IMR-90 (cell line): ENCODE results near the gene NDUFS2. TPM values are rescaled to one million over a fixed set of nuclear protein-coding genes. Genes with fewer than 3 reads are reported as not detected.

Experiments
- ATAC-seq: fragments of 200-7000 bp; cut with Tn5 transposase; 2 replicates; pipeline ENCODE4 v1.9.1; 2020; ENCODE audit warnings: low read depth, mild to moderate bottlenecking, moderate library complexity
- BruUV-seq: library from RNA; stranded (reverse); fragments of 400-500 nt; replicated peaks from 2 replicates; lab custom pipeline; 2021; lab: Mats Ljungman, UMichigan
- CTCF ChIA-PET: fragments of 300-600 bp; formaldehyde crosslinking; extraction: SDS; loops from one replicate; lab custom pipeline; 2021; ENCODE audit warnings: antibody characterized with exemption; lab: Yijun Ruan, JAX
- POLR2A ChIA-PET: fragments of 300-600 bp; sonication (Branson Sonifier 250); formaldehyde crosslinking; loops from one replicate; lab custom pipeline; 2022; ENCODE audit warnings: antibody characterized with exemption; ENCODE audit not compliant: unreplicated experiment; lab: Charles Lee
- DNase-seq: peaks from one replicate; pipeline ENCODE4 v3.0.0; 2013
- H2AFZ ChIP-seq: replicated peaks from 2 replicates; pipeline ENCODE3; 2013; ENCODE audit warnings: low read length, mild to moderate bottlenecking; ENCODE audit not compliant: poor library complexity
- H2AK5ac ChIP-seq: 2 replicates; pipeline ENCODE4 v1.6.1; 2013; ENCODE audit warnings: low read depth, low read length, inconsistent platforms
- H2AK9ac ChIP-seq: replicated peaks from 2 replicates; pipeline ENCODE3; 2013; ENCODE audit warnings: mild to moderate bottlenecking, low read depth, low read length, moderate library complexity; ENCODE audit not compliant: poor library complexity
- H2BK120ac ChIP-seq: 2 replicates; pipeline ENCODE4 v1.6.1; 2013; ENCODE audit warnings: low read depth, low read length, inconsistent platforms
- H2BK15ac ChIP-seq: 3 replicates; pipeline ENCODE4 v1.6.1; 2013; ENCODE audit warnings: low read depth, low read length, inconsistent platforms
- H2BK20ac ChIP-seq: 2 replicates; pipeline ENCODE4 v1.6.1; 2013; ENCODE audit warnings: low read depth, mild to moderate bottlenecking, inconsistent platforms, low read length, moderate library complexity
- H2BK5ac ChIP-seq: 2 replicates; pipeline ENCODE4 v1.6.1; 2013; ENCODE audit warnings: mild to moderate bottlenecking, low read depth, low read length, inconsistent platforms; ENCODE audit not compliant: poor library complexity, severe bottlenecking
- H3K14ac ChIP-seq: replicated peaks from 2 replicates; pipeline ENCODE4 v1.6.1; 2013; ENCODE audit warnings: low read depth, low read length, inconsistent platforms
- H3K18ac ChIP-seq: 2 replicates; pipeline ENCODE4 v1.6.1; 2013; ENCODE audit warnings: low read depth, low read length, control low read depth
- H3K23ac ChIP-seq: 2 replicates; pipeline ENCODE4 v1.6.1; 2013; ENCODE audit warnings: low read depth, low read length, inconsistent platforms
- H3K27ac ChIP-seq: 2 replicates; pipeline ENCODE4 v1.5.1; 2013; ENCODE audit warnings: mild to moderate bottlenecking, control low read depth, low read length; ENCODE audit not compliant: insufficient read depth
- H3K27me3 ChIP-seq: 2 replicates; pipeline ENCODE4 v1.6.1; 2013; ENCODE audit warnings: low read length; ENCODE audit not compliant: control insufficient read depth, insufficient read depth
- H3K36me3 ChIP-seq: 2 replicates; pipeline ENCODE4 v1.6.1; 2013; ENCODE audit warnings: low read length, mixed read lengths; ENCODE audit not compliant: control insufficient read depth, insufficient read depth
- H3K4ac ChIP-seq: 2 replicates; pipeline ENCODE4 v1.6.1; 2013; ENCODE audit warnings: low read depth, low read length, inconsistent platforms
- H3K4me1 ChIP-seq: 2 replicates; pipeline ENCODE4 v1.6.1; 2013; ENCODE audit warnings: low read length, mixed read lengths; ENCODE audit not compliant: control insufficient read depth, insufficient read depth
- H3K4me2 ChIP-seq: 2 replicates; pipeline ENCODE4 v1.6.1; 2013; ENCODE audit warnings: low read depth, mild to moderate bottlenecking, control low read depth, low read length, moderate library complexity
- H3K4me3 ChIP-seq: 2 replicates; pipeline ENCODE4 v1.5.1; 2013; ENCODE audit warnings: low read depth, mild to moderate bottlenecking, control low read depth, low read length, moderate library complexity; ENCODE audit not compliant: insufficient read depth
- H3K56ac ChIP-seq: 2 replicates; pipeline ENCODE4 v1.6.1; 2013; ENCODE audit warnings: low read length, inconsistent platforms; ENCODE audit not compliant: insufficient read depth; ENCODE audit errors: extremely low read depth
- H3K79me1 ChIP-seq, 2 experiments: 2 replicates each; pipeline ENCODE4 v1.6.1; 2013; ENCODE audit warnings: low read length in 2 of 2, inconsistent platforms in 1 of 2, low read depth in 1 of 2
- H3K9ac ChIP-seq: 2 replicates; pipeline ENCODE4 v1.6.1; 2013; ENCODE audit warnings: low read depth, low read length, control low read depth
- H3K9me1 ChIP-seq: 2 replicates; pipeline ENCODE4 v1.6.1; 2013; ENCODE audit warnings: low read length, inconsistent platforms; ENCODE audit not compliant: insufficient read depth
- H3K9me3 ChIP-seq: 2 replicates; pipeline ENCODE4 v1.6.1; 2013; ENCODE audit warnings: low read length; ENCODE audit not compliant: control insufficient read depth, insufficient read depth
- H4K20me1 ChIP-seq: 2 replicates; pipeline ENCODE4 v1.6.1; 2013; ENCODE audit warnings: low read length, inconsistent platforms; ENCODE audit not compliant: insufficient read depth
- H4K5ac ChIP-seq: 2 replicates; pipeline ENCODE4 v1.6.1; 2013; ENCODE audit warnings: mild to moderate bottlenecking, low read depth, low read length, control low read depth
- H4K8ac ChIP-seq, 2 experiments: 2 replicates each; pipeline ENCODE4 v1.6.1; 2013; ENCODE audit warnings: low read depth in 2 of 2, low read length in 2 of 2, control low read depth in 1 of 2, inconsistent platforms in 1 of 2
- H4K91ac ChIP-seq: 2 replicates; pipeline ENCODE4 v1.6.1; 2013; ENCODE audit warnings: low read depth, low read length, inconsistent platforms; ENCODE audit not compliant: insufficient read depth
- BHLHE40 ChIP-seq: fragments of 150-350 bp; IDR thresholded peaks from 2 replicates; pipeline ENCODE4 v1.6.1; 2016; ENCODE audit warnings: mild to moderate bottlenecking, low read depth, low read length
- CEBPB ChIP-seq: IDR thresholded peaks from 2 replicates; pipeline ENCODE4 v1.6.1; 2012; ENCODE audit warnings: low read depth, low read length, improper control_type of control experiment
- CHD1 ChIP-seq: IDR thresholded peaks from 2 replicates; pipeline ENCODE4 v1.6.1; 2012; ENCODE audit warnings: low read depth, low read length, improper control_type of control experiment
- FOS ChIP-seq: fragments of 150-350 bp; IDR thresholded peaks from 2 replicates; pipeline ENCODE4 v1.6.1; 2016; ENCODE audit warnings: low read depth, low read length
- MXI1 ChIP-seq: IDR thresholded peaks from 2 replicates; pipeline ENCODE4 v1.6.1; 2012; ENCODE audit warnings: low read depth, mild to moderate bottlenecking, low read length, moderate library complexity, borderline replicate concordance
- POLR2A ChIP-seq: IDR thresholded peaks from 2 replicates; pipeline ENCODE4 v1.6.1; 2012; ENCODE audit warnings: mild to moderate bottlenecking, low read depth, low read length
- RCOR1 ChIP-seq: IDR thresholded peaks from 2 replicates; pipeline ENCODE4 v1.6.1; 2012; ENCODE audit warnings: mild to moderate bottlenecking, low read length, improper control_type of control experiment; ENCODE audit not compliant: insufficient replicate concordance
- RFX5 ChIP-seq: IDR thresholded peaks from 2 replicates; pipeline ENCODE4 v1.8.0; 2012; ENCODE audit warnings: low read depth, mild to moderate bottlenecking, low read length, moderate library complexity
- SMC3 ChIP-seq: fragments of 150-350 bp; IDR thresholded peaks from 2 replicates; pipeline ENCODE4 v1.6.1; 2016; ENCODE audit warnings: low read depth, mild to moderate bottlenecking, antibody characterized with exemption, low read length, moderate library complexity
- WGBS, 2 experiments: methylation state at CpG; one replicate each; pipeline versions ENCODE4 v1.1.5 to v1.1.7; 2013; ENCODE audit warnings: missing lambda C conversion rate in 2 of 2; ENCODE audit not compliant: insufficient read length in 1 of 2; ENCODE audit errors: extremely low coverage in 2 of 2; 5-methylcytosine and 5-hydroxymethylcytosine counted together
- dilution Hi-C: fragments of 300-500 bp; cut with HindIII; formaldehyde crosslinking; loops from one replicate; pipeline ENCODE4 v1.14.3; 2018; ENCODE audit warnings: low sequenced_read_pairs; ENCODE audit not compliant: unreplicated experiment
- in situ Hi-C: fragments of 300-500 bp; cut with MboI; formaldehyde crosslinking; loops from 3 replicates; pipeline ENCODE4 v1.14.3; 2019; ENCODE audit warnings: low sequenced_read_pairs, inconsistent platforms, mixed read lengths
- intact Hi-C: fragments of 100-400 bp; cut with micrococcal nuclease; formaldehyde crosslinking; loops from 2 replicates; pipeline ENCODE4 v1.10.0; 2022
- polyA plus RNA-seq, 3 experiments: library from polyadenylated mRNA; depleted of rRNA; stranded (reverse); fragments of >200 nt; gene quantifications; 2 replicates each; pipeline ENCODE4 v1.2.3, GENCODE V29; 2012; ENCODE audit warnings: low replicate concordance in 1 of 3
- total RNA-seq: library from RNA; depleted of rRNA; stranded (reverse); fragments of >200 nt; gene quantifications from 2 replicates; pipeline ENCODE4 v1.2.3, GENCODE V29; 2012
- TF ChIP-seq, protein P1 (sequence below): conservative IDR thresholded peaks from 2 replicates; pipeline ENCODE4 v1.5.1; 2012; ENCODE audit warnings: mild to moderate bottlenecking, low read depth, low read length, improper control_type of control experiment

NDUFS2 gene
- total and polyA plus RNA-seq, 2 of the 4 experiments (the other 2 are of a cell fraction): 85.5 to 101 TPM

DNA sequence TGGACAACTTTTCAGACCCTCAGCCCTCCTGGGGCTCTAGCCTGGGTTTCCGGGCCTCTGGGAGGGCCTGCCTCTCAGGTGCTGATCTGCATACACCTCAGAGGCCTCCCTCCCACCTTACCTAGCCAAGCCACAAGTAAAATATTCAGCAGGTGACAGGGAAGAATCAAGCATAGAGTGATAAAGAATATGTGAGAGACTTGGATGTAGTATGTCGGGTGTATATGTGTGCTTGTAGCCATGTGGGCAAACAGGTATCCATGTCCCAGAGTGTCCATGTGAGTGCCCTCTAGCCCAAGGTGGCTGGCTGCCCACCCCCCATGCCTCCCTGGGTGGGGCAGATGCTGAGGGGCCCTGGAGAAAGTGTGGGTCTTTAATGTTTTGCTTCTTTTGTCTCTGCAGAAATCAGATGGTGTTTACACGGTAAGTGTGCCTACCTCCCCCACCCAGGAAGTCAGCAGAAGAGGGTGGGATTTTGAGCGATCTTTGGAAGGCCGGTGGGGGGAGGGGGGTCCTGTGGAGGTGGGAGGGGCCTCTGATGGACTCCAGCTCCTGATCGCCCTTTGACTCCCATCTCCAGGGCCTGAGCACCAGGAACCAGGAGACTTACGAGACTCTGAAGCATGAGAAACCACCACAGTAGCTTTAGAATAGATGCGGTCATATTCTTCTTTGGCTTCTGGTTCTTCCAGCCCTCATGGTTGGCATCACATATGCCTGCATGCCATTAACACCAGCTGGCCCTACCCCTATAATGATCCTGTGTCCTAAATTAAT lies 16.3 kb downstream of the NDUFS2 start (continued):
- no peak for TF ChIP-seq RCOR1

DNA sequence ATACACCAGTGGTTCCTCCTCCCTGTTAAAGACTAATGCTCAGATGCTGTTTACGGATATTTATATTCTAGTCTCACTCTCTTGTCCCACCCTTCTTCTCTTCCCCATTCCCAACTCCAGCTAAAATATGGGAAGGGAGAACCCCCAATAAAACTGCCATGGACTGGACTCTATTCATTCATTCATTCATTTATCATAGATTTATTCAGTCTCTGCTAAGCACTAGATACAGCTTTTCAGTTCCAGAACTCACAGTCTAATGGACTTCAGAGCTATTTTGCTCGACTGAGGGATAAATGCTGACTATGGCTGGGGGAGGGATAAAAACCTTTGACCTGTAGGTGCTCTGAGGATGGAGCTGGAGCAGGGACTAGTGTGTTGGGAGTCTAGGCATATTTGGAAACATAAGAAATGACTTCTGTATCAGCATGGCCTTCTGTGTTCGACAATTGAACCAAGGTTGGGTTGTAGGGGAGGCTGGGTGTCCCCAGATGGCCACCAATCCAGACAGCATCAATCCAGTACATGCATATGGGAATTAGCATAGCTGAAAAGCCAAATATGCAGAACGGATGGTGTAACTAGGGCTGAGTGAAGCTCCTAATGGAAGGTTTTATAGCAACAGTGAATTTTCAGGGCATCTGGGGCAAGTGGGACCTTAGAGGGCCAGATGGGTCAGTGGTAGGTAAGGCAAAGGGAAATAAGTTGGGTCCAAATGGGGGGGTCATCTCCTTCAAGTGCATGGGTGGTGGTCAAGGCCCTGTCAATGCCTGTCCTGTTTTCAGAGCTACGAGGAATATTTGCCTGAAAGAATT lies 17.1 kb downstream of the NDUFS2 start:
- H3K9ac ChIP-seq: no peak overlapping the region
- POLR2A ChIA-PET: no interaction called here
- in situ Hi-C loops: loop anchor here (10.0 kb wide), 1 partner anchor 526 kb away; the partner anchor contains the start of gene DUSP12

More for the DNA sequence above, 17.1 kb downstream of the NDUFS2 start:
- H2BK5ac ChIP-seq: no peak overlapping the region
- no peak for ATAC-seq
- dilution Hi-C loops (no loop called here), intact Hi-C loops (no loop called here)
- 60% methylated on average over 2 of the region's 5 CpGs; no CpG with 5 or more reads in 1 of the 2 experiments for WGBS, 2 experiments
- H2AK5ac ChIP-seq: no peak overlapping the region
- H3K36me3 ChIP-seq: peaks cover 7% of the 10 kb centered on the region; the same call in 1 of the 2 replicates
- H3K79me1 ChIP-seq: no peaks in the 10 kb centered on the region
- TF ChIP-seq SMC3 (no peak), RFX5 (no peak), CHD1 (no peak), CEBPB (no peak), FOS (no peak), BHLHE40 (no peak), RCOR1 (no peak), POLR2A (no peak), MXI1 (no peak)
- TF ChIP-seq, protein P1, sequence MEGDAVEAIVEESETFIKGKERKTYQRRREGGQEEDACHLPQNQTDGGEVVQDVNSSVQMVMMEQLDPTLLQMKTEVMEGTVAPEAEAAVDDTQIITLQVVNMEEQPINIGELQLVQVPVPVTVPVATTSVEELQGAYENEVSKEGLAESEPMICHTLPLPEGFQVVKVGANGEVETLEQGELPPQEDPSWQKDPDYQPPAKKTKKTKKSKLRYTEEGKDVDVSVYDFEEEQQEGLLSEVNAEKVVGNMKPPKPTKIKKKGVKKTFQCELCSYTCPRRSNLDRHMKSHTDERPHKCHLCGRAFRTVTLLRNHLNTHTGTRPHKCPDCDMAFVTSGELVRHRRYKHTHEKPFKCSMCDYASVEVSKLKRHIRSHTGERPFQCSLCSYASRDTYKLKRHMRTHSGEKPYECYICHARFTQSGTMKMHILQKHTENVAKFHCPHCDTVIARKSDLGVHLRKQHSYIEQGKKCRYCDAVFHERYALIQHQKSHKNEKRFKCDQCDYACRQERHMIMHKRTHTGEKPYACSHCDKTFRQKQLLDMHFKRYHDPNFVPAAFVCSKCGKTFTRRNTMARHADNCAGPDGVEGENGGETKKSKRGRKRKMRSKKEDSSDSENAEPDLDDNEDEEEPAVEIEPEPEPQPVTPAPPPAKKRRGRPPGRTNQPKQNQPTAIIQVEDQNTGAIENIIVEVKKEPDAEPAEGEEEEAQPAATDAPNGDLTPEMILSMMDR: no peak
- no peaks in the 10 kb centered on the region for H4K20me1 ChIP-seq
- peaks cover 11% of the 10 kb centered on the region for H3K4me1 ChIP-seq
- no peak overlapping the region for H3K4me2 ChIP-seq
- no peak overlapping the region for H3K4me3 ChIP-seq
- H4K91ac ChIP-seq: no peak overlapping the region
- no peak overlapping the region for H2BK15ac ChIP-seq
- no peak overlapping the region for H3K23ac ChIP-seq
- no peak overlapping the region for H4K5ac ChIP-seq
- no peak overlapping the region for H4K8ac ChIP-seq
- H3K14ac ChIP-seq: no peak overlapping the region
- H3K9me3 ChIP-seq: no peaks in the 10 kb centered on the region
- DNase-seq: no peak
- H3K4ac ChIP-seq: no peak overlapping the region
- H2AK9ac ChIP-seq: peak overlapping the region; percentile 47
- peaks cover 14% of the 10 kb centered on the region for H3K9me1 ChIP-seq
- CTCF ChIA-PET: no interaction called here
- BruUV-seq: no TSS peak
- H3K27me3 ChIP-seq: no peaks in the 10 kb centered on the region; the same call in 1 of the 2 replicates
- H2BK20ac ChIP-seq: no peak overlapping the region
- no peak overlapping the region for H3K18ac ChIP-seq
- no peak overlapping the region for H2AFZ ChIP-seq
- no peak overlapping the region for H2BK120ac ChIP-seq
- no peak overlapping the region for H3K27ac ChIP-seq
- H3K56ac ChIP-seq: no peak overlapping the region
